Endothelial cell of umbilical vein (primary cell): ENCODE data around the gene SLC6A9. TPM values are rescaled to one million over a fixed set of nuclear protein-coding genes. Genes with fewer than 3 reads are reported as not detected.

Source experiments
- BruUV-seq: library from RNA; stranded (reverse); fragments of 400-500 nt; replicated peaks from 2 replicates; lab custom pipeline; 2021; lab: Mats Ljungman, UMichigan
- CTCF ChIA-PET: fragments of 300-600, 350-600 bp; sonication (Branson Sonifier 250); formaldehyde crosslinking; loops from one replicate; lab custom pipeline; 2021; ENCODE audit warnings: antibody characterized with exemption, inconsistent platforms; lab: Charles Lee
- POLR2A ChIA-PET: fragments of 300-600, 350-600 bp; sonication (Branson Sonifier 250); formaldehyde crosslinking; loops from one replicate; lab custom pipeline; 2021; ENCODE audit warnings: antibody characterized with exemption, inconsistent platforms; lab: Charles Lee
- DNase-seq: peaks from one replicate; pipeline ENCODE4 v3.0.0-alpha.2; 2011; ENCODE audit warnings: low read depth, low spot score
- FAIRE-seq: peaks from 2 replicates; lab custom pipeline; 2011; peaks lifted over from hg19 to GRCh38; lab: Jason Lieb, UNC
- H2AFZ ChIP-seq: 2 replicates; pipeline ENCODE4 v1.6.0; 2012; ENCODE audit warnings: low read depth, low read length, control low read depth, inconsistent platforms
- H3K27ac ChIP-seq: 2 replicates; pipeline ENCODE4 v1.5.1; 2011; ENCODE audit warnings: low read depth, mild to moderate bottlenecking, control low read depth, low read length, moderate library complexity; ENCODE audit not compliant: insufficient read depth
- H3K27me3 ChIP-seq, 2 experiments: 2 replicates each; pipeline versions ENCODE4 v1.6.0 to v1.6.1; 2011; ENCODE audit warnings: low read length in 2 of 2, mixed read lengths in 1 of 2; ENCODE audit not compliant: control insufficient read depth in 2 of 2, insufficient read depth in 2 of 2
- H3K36me3 ChIP-seq, 2 experiments: 2 replicates in 1 of 2; 3 replicates in 1 of 2; pipeline ENCODE4 v1.5.1; 2011; ENCODE audit warnings: low read length in 2 of 2, mild to moderate bottlenecking in 1 of 2, moderate library complexity in 1 of 2; ENCODE audit not compliant: control insufficient read depth in 2 of 2, insufficient read depth in 2 of 2; ENCODE audit errors: extremely low read depth in 1 of 2
- H3K4me1 ChIP-seq: 3 replicates; pipeline ENCODE4 v1.5.1; 2011; ENCODE audit warnings: mild to moderate bottlenecking, low read length; ENCODE audit not compliant: control insufficient read depth, insufficient read depth; ENCODE audit errors: extremely low read depth
- H3K4me2 ChIP-seq: 2 replicates; pipeline ENCODE4 v1.6.1; 2011; ENCODE audit warnings: low read length, control low read depth, mixed read lengths; ENCODE audit not compliant: insufficient read depth
- H3K4me3 ChIP-seq, 3 experiments: fragments of 200-600 bp in 1 of 3; sonication (generic), shearing (Covaris generic) in 1 of 3; replicated peaks in 1 of 3; 2 replicates each; pipeline ENCODE4 v1.5.1; 2011 to 2016; ENCODE audit warnings: control low read depth in 3 of 3, low read length in 3 of 3, mild to moderate bottlenecking in 2 of 3, inconsistent platforms in 1 of 3, low read depth in 1 of 3, moderate library complexity in 1 of 3; ENCODE audit not compliant: insufficient read depth in 1 of 3
- H3K79me2 ChIP-seq: 2 replicates; pipeline ENCODE4 v1.6.0; 2012; ENCODE audit warnings: low read length, inconsistent platforms; ENCODE audit not compliant: control insufficient read depth, insufficient read depth
- H3K9ac ChIP-seq: replicated peaks from 2 replicates; pipeline ENCODE3; 2011; ENCODE audit warnings: low read length, control low read depth; ENCODE audit not compliant: insufficient read depth; ENCODE audit errors: extremely low read depth
- H3K9me1 ChIP-seq: replicated peaks from 3 replicates; pipeline ENCODE4 v1.6.0; 2011; ENCODE audit warnings: mild to moderate bottlenecking, low read length; ENCODE audit not compliant: control insufficient read depth, insufficient read depth; ENCODE audit errors: extremely low read depth
- H3K9me3 ChIP-seq: replicated peaks from 2 replicates; pipeline ENCODE4 v1.5.1; 2012; ENCODE audit warnings: low read length, inconsistent platforms; ENCODE audit not compliant: control insufficient read depth, insufficient read depth
- H4K20me1 ChIP-seq: replicated peaks from 2 replicates; pipeline ENCODE3; 2011; ENCODE audit warnings: mild to moderate bottlenecking, low read length; ENCODE audit not compliant: control insufficient read depth, insufficient read depth; ENCODE audit errors: extremely low read depth
- CTCF ChIP-seq, 2 donors: IDR thresholded peaks; 1 replicate in 1 of 2; 2 replicates in 1 of 2; pipeline ENCODE4 v1.5.1; 2011; ENCODE audit warnings: low read length in 2 of 2, mild to moderate bottlenecking in 2 of 2, moderate library complexity in 2 of 2, control low read depth in 1 of 2, inconsistent platforms in 1 of 2, low read depth in 1 of 2; ENCODE audit not compliant: insufficient read depth in 1 of 2; ENCODE audit errors: extremely low read depth in 1 of 2
- EZH2 ChIP-seq: IDR thresholded peaks from 2 replicates; pipeline ENCODE4 v1.6.1; 2012; ENCODE audit warnings: borderline replicate concordance, low read depth, mild to moderate bottlenecking, moderate library complexity, low read length, inconsistent platforms; ENCODE audit not compliant: severe bottlenecking
- FOS ChIP-seq: IDR thresholded peaks from 2 replicates; pipeline ENCODE4 v1.6.1; 2011; ENCODE audit warnings: mild to moderate bottlenecking, low read length, moderate library complexity, borderline replicate concordance; ENCODE audit not compliant: insufficient read depth
- GATA2 ChIP-seq: IDR thresholded peaks from 2 replicates; pipeline ENCODE4 v1.7.0; 2011; ENCODE audit warnings: low read depth, mild to moderate bottlenecking, moderate library complexity, mixed read lengths, low read length; ENCODE audit not compliant: insufficient read length, insufficient read depth
- JUN ChIP-seq: IDR thresholded peaks from 2 replicates; pipeline ENCODE4 v1.6.1; 2011; ENCODE audit warnings: borderline replicate concordance, low read depth; ENCODE audit not compliant: insufficient read length, insufficient read depth
- MAX ChIP-seq: IDR thresholded peaks from 2 replicates; pipeline ENCODE4 v1.6.1; 2011; ENCODE audit not compliant: insufficient read depth, insufficient read length
- MYC ChIP-seq: IDR thresholded peaks from one replicate; pipeline ENCODE4 v1.6.1; 2011; ENCODE audit warnings: mild to moderate bottlenecking, low read depth, low read length
- POLR2A ChIP-seq: IDR thresholded peaks from 2 replicates; pipeline ENCODE4 v1.6.1; 2012; ENCODE audit warnings: low read depth, mild to moderate bottlenecking, control low read depth, low read length
- POLR2AphosphoS5 ChIP-seq: IDR thresholded peaks from 2 replicates; pipeline ENCODE4 v1.6.1; 2012; ENCODE audit warnings: low read depth, mild to moderate bottlenecking, control low read depth, low read length, moderate library complexity; ENCODE audit not compliant: insufficient read depth
- dilution Hi-C: fragments of 300-500 bp; cut with MboI; formaldehyde crosslinking; loops from one replicate; pipeline ENCODE4 v1.15.0; 2019; ENCODE audit warnings: low sequenced_read_pairs; ENCODE audit not compliant: extremely low pct_ligation_motif_present
- intact Hi-C: fragments of 100-400 bp; cut with micrococcal nuclease; formaldehyde crosslinking; loops from one replicate; pipeline ENCODE4 v1.10.0; 2022
- polyA plus RNA-seq, 4 experiments: library from polyadenylated mRNA; depleted of rRNA in 3 of 4; stranded (reverse) in 3 of 4; unstranded in 1 of 4; fragments of >200 nt; gene quantifications; 2 replicates each; pipeline versions ENCODE4 v1.2.1 to v1.2.3, GENCODE V29; 2011 to 2012; ENCODE audit warnings: missing spikeins in 1 of 4
- total RNA-seq: library from RNA; stranded (reverse); gene quantifications from 2 replicates; pipeline ENCODE4 v1.2.3, GENCODE V29; 2021

SLC6A9 gene
- total and polyA plus RNA-seq, 2 donors (not counting 3 experiments of a cell fraction or from before 2014, with no cell fraction given): 0.80 to 1.5 TPM

GRCh38 chr1:43979528-43980254 lies 51.6 kb downstream of the SLC6A9 start:
- ChIA-PET CTCF (no interaction called here), POLR2A (no interaction called here)
- peak; percentile 47 for DNase-seq
- peaks cover 27% of the 10 kb centered on the region for H3K4me1 ChIP-seq
- peak overlapping the region; percentile 13 for H3K27ac ChIP-seq
- peak overlapping the region; percentile 47 for H2AFZ ChIP-seq
- no peaks in the 10 kb centered on the region for H3K9me1 ChIP-seq
- dilution Hi-C loops (no loop called here), intact Hi-C loops (loop anchor here (1.0 kb wide), 1 partner anchor 12 kb away; the partner anchor contains the start of gene CCDC24)
- peaks cover 0 to 12% of the 10 kb centered on the region in 2 experiments for H3K36me3 ChIP-seq
- H3K9me3 ChIP-seq: no peaks in the 10 kb centered on the region
- peak; percentile 55 for FAIRE-seq
- H3K4me3 ChIP-seq: peak overlapping the region; percentile 46 to 66 (median 50)
- peak overlapping the region; percentile 74 for H3K9ac ChIP-seq
- H3K27me3 ChIP-seq: no peaks in the 10 kb centered on the region
- H3K79me2 ChIP-seq: peaks cover 47% of the 10 kb centered on the region
- H3K4me2 ChIP-seq: peak overlapping the region; percentile 53
- TSS peak; percentile 25 for BruUV-seq
- peak; percentile 71 for TF ChIP-seq MAX
- no peak for TF ChIP-seq POLR2A
- peak; percentile 95 for TF ChIP-seq MYC
- H4K20me1 ChIP-seq: no peaks in the 10 kb centered on the region

- H3K9ac ChIP-seq: no peak overlapping the region
These were observed 52.1 kb downstream of the SLC6A9 start for GRCh38 chr1:43979261-43979527.

More at GRCh38 chr1:43979261-43979527, 52.1 kb downstream of the SLC6A9 start:
- peaks cover 47% of the 10 kb centered on the region for H3K79me2 ChIP-seq
- H3K9me3 ChIP-seq: no peaks in the 10 kb centered on the region
- TF ChIP-seq FOS (no peak), CTCF (IDR thresholded peaks at IDR 0.05; ENCODE audit: extremely low read depth in 1 of 2, insufficient read depth in 1 of 2, low read depth in 1 of 2, low read length in 2 of 2) (no peak), EZH2 (no peak), GATA2 (no peak), JUN (no peak), MYC (no peak), POLR2AphosphoS5 (no peak), POLR2A (no peak), MAX (no peak)
- BruUV-seq: no TSS peak
- FAIRE-seq: no peak
- intact Hi-C loops (no loop called here), dilution Hi-C loops (no loop called here)
- no peak overlapping the region for H2AFZ ChIP-seq
- H3K4me2 ChIP-seq: no peak overlapping the region
- H3K9me1 ChIP-seq: no peaks in the 10 kb centered on the region
- ChIA-PET CTCF (no interaction called here), POLR2A (no interaction called here)
- H3K4me3 ChIP-seq: peak overlapping the region in 1 of 3 experiments; percentile 66
- peaks cover 29% of the 10 kb centered on the region for H3K4me1 ChIP-seq
- H3K27me3 ChIP-seq: no peaks in the 10 kb centered on the region
- peaks cover 0 to 10% of the 10 kb centered on the region in 2 experiments for H3K36me3 ChIP-seq
- no peak for DNase-seq
- H3K27ac ChIP-seq: no peak overlapping the region
- no peaks in the 10 kb centered on the region for H4K20me1 ChIP-seq
